ENCODE results near the gene ERICH6. TPM values are rescaled to one million over a fixed set of nuclear protein-coding genes. Genes with fewer than 3 reads are reported as not detected.

The ERICH6 gene
- total RNA-seq, 1 experiment from 2014 or later: 0.28 TPM

DNA sequence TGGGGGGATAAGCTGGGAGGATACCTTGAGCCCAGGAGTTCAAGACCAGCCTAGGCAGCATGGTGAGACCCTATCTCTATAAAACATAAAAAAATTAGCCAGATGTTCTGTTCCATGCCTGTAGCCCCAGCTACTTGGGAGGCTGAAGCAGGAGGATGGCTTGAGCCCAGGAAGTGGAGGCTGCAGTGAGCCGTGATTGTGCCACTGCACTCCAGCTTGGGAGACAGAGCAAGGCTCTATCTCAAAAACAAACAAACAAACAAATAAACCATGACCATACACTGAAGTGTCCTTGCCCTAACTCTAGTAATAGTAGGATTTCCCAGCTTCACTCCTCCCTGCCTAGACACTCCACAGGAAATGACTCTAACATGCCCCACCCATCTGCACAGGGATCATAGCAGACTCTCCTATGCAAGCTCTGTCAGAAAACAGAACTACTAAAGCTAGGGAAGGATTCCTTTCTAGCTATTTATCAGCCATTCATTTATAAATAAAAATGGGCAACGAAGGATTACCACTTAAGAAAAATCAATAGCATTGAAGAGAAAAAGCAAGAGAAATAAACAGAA lies 4.6 kb downstream of the ERICH6 start:
- no peak overlapping the region for H3K27ac ChIP-seq (ENCODE audit: low read length)
- CTCF ChIA-PET: no interaction called here
- intact Hi-C loops (cut with micrococcal nuclease; ENCODE audit: unreplicated experiment): no loop called here
- DNase-seq (ENCODE audit: low read depth, low spot score) (no peak), ATAC-seq (no peak)
- no peaks in the 10 kb centered on the region for H3K36me3 ChIP-seq (ENCODE audit: control insufficient read depth, insufficient read depth, low read length)
- in situ Hi-C loops (cut with HindIII; ENCODE audit: low pct_unique_long_range_greater_than_20kb, low sequenced_read_pairs): no loop called here
- H3K9me3 ChIP-seq (ENCODE audit: control insufficient read depth, insufficient read depth, low read depth, low read length): no peaks in the 10 kb centered on the region
- no TSS peak for BruUV-seq (replicated peaks)
- no peaks in the 10 kb centered on the region for H3K27me3 ChIP-seq (ENCODE audit: control insufficient read depth, insufficient read depth, low read length)
- TF ChIP-seq, protein P1, sequence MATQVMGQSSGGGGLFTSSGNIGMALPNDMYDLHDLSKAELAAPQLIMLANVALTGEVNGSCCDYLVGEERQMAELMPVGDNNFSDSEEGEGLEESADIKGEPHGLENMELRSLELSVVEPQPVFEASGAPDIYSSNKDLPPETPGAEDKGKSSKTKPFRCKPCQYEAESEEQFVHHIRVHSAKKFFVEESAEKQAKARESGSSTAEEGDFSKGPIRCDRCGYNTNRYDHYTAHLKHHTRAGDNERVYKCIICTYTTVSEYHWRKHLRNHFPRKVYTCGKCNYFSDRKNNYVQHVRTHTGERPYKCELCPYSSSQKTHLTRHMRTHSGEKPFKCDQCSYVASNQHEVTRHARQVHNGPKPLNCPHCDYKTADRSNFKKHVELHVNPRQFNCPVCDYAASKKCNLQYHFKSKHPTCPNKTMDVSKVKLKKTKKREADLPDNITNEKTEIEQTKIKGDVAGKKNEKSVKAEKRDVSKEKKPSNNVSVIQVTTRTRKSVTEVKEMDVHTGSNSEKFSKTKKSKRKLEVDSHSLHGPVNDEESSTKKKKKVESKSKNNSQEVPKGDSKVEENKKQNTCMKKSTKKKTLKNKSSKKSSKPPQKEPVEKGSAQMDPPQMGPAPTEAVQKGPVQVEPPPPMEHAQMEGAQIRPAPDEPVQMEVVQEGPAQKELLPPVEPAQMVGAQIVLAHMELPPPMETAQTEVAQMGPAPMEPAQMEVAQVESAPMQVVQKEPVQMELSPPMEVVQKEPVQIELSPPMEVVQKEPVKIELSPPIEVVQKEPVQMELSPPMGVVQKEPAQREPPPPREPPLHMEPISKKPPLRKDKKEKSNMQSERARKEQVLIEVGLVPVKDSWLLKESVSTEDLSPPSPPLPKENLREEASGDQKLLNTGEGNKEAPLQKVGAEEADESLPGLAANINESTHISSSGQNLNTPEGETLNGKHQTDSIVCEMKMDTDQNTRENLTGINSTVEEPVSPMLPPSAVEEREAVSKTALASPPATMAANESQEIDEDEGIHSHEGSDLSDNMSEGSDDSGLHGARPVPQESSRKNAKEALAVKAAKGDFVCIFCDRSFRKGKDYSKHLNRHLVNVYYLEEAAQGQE (IDR thresholded peaks at IDR 0.05; ENCODE audit: insufficient read depth in 1 of 2, low read depth in 2 of 2, low read length in 1 of 2): no peak
- TF ChIP-seq SIN3A (IDR thresholded peaks at IDR 0.05; ENCODE audit: borderline replicate concordance, insufficient read depth, low read depth, low read length) (no peak), TCF7L2 (IDR thresholded peaks at IDR 0.05; ENCODE audit: low read depth, low read length) (no peak), POLR2AphosphoS5 (IDR thresholded peaks at IDR 0.05; ENCODE audit: low read depth, low read length) (no peak)
- TF ChIP-seq, protein P2, sequence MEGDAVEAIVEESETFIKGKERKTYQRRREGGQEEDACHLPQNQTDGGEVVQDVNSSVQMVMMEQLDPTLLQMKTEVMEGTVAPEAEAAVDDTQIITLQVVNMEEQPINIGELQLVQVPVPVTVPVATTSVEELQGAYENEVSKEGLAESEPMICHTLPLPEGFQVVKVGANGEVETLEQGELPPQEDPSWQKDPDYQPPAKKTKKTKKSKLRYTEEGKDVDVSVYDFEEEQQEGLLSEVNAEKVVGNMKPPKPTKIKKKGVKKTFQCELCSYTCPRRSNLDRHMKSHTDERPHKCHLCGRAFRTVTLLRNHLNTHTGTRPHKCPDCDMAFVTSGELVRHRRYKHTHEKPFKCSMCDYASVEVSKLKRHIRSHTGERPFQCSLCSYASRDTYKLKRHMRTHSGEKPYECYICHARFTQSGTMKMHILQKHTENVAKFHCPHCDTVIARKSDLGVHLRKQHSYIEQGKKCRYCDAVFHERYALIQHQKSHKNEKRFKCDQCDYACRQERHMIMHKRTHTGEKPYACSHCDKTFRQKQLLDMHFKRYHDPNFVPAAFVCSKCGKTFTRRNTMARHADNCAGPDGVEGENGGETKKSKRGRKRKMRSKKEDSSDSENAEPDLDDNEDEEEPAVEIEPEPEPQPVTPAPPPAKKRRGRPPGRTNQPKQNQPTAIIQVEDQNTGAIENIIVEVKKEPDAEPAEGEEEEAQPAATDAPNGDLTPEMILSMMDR (IDR thresholded peaks at IDR 0.05): no peak
- POLR2A ChIA-PET: no interaction called here
- H3K4me3 ChIP-seq (ENCODE audit: low read depth in 2 of 2, low read length in 2 of 2): no peak overlapping the region
- H3K4me1 ChIP-seq (ENCODE audit: control insufficient read depth, insufficient read depth, low read length): 0 out of 2 replicates have a peak, but pooled peaks cover 2% of the 10 kb centered on the region

GRCh38 chr3:150697646-150698045 lies 6.1 kb downstream of the ERICH6 start:
- Histone ChIP-seq H3K4me1 (ENCODE audit: control insufficient read depth, insufficient read depth, low read length) (0 out of 2 replicates have a peak, but pooled peaks cover 2% of the 10 kb centered on the region), H3K27me3 (ENCODE audit: control insufficient read depth, insufficient read depth, low read length) (no peaks in the 10 kb centered on the region), H3K27ac (ENCODE audit: low read length) (no peak overlapping the region), H3K36me3 (ENCODE audit: control insufficient read depth, insufficient read depth, low read length) (no peaks in the 10 kb centered on the region), H3K9me3 (ENCODE audit: control insufficient read depth, insufficient read depth, low read depth, low read length) (peaks cover 8% of the 10 kb centered on the region; the same call in 1 of the 2 replicates), H3K4me3 (ENCODE audit: low read depth in 2 of 2, low read length in 2 of 2) (no peak overlapping the region)
- CTCF ChIA-PET: no interaction called here
- DNase-seq (ENCODE audit: low read depth, low spot score): no peak
- POLR2A ChIA-PET: no interaction called here
- intact Hi-C loops (cut with micrococcal nuclease; ENCODE audit: unreplicated experiment): no loop called here
- no peak for TF ChIP-seq SIN3A (IDR thresholded peaks at IDR 0.05; ENCODE audit: borderline replicate concordance, insufficient read depth, low read depth, low read length)
- TF ChIP-seq, protein P1 (IDR thresholded peaks at IDR 0.05; ENCODE audit: insufficient read depth in 1 of 2, low read depth in 2 of 2, low read length in 1 of 2): no peak
- TF ChIP-seq, protein P2 (IDR thresholded peaks at IDR 0.05): no peak
- no peak for TF ChIP-seq TCF7L2 (IDR thresholded peaks at IDR 0.05; ENCODE audit: low read depth, low read length)
- TF ChIP-seq POLR2AphosphoS5 (IDR thresholded peaks at IDR 0.05; ENCODE audit: low read depth, low read length): no peak
- ATAC-seq: peak; percentile 66
- in situ Hi-C loops (cut with HindIII; ENCODE audit: low pct_unique_long_range_greater_than_20kb, low sequenced_read_pairs): no loop called here
- BruUV-seq (replicated peaks): no TSS peak
